Suppressor macrophage treated with lipopolysaccharide for 4 hours (primary cell): Measurements from ENCODE around the gene PCYOX1L.

Experiments
- DNase-seq: peaks from one replicate; pipeline ENCODE4 v3.0.0-alpha.2; 2020

PCYOX1L gene

GRCh38 chr5:149409268-149409948 is 51.6 kb downstream of the PCYOX1L start:
- no peak for DNase-seq

- DNase-seq = no peak
Observed at GRCh38 chr5:149410071-149410470, 52.2 kb downstream of the PCYOX1L start.

GRCh38 chr5:149410721-149411432 is 53.0 kb downstream of the PCYOX1L start:
- no peak for DNase-seq

GRCh38 chr5:149411738-149412519 is 54.1 kb downstream of the PCYOX1L start:
- no peak for DNase-seq

GRCh38 chr5:149412783-149413476 is 55.1 kb downstream of the PCYOX1L start:
- DNase-seq = no peak

GRCh38 chr5:149413477-149414210 is 55.8 kb downstream of the PCYOX1L start:
- DNase-seq = no peak

GRCh38 chr5:149414405-149415065 is 56.7 kb downstream of the PCYOX1L start:
- no peak for DNase-seq

- DNase-seq = no peak
Observed at GRCh38 chr5:149415066-149415967, 57.5 kb downstream of the PCYOX1L start.

- no peak for DNase-seq
Observed at GRCh38 chr5:149416987-149417710, 59.3 kb downstream of the PCYOX1L start.

GRCh38 chr5:149417711-149418368 is 60.0 kb downstream of the PCYOX1L start:
- DNase-seq = no peak

GRCh38 chr5:149418910-149419531 is 61.2 kb downstream of the PCYOX1L start:
- no peak for DNase-seq
